22Rv1 (cell line): ENCODE data around the gene DCDC2B.
A peak's percentile ranks its signal among the peaks of the same experiment; 100 is the strongest.
"Not testable (repeated sequence)": the region's sequence is repeated elsewhere in the genome, so short reads cannot be mapped to it uniquely, and the experiment has no call there.

Experiments used
- H3K27ac ChIP-seq: fragments of 450-650 bp; 2 replicates; pipeline ENCODE4 v1.5.1; 2017
- ZFX ChIP-seq: fragments of 450-650 bp; IDR thresholded peaks from 2 replicates; pipeline ENCODE4 v1.6.1; 2017; ENCODE audit warnings: antibody characterized with exemption, borderline replicate concordance
- TF ChIP-seq, protein P1 (sequence below): fragments of 450-650 bp; IDR thresholded peaks from 2 replicates; pipeline ENCODE4 v1.5.1; 2017; ENCODE audit warnings: mild to moderate bottlenecking

Gene DCDC2B

DNA sequence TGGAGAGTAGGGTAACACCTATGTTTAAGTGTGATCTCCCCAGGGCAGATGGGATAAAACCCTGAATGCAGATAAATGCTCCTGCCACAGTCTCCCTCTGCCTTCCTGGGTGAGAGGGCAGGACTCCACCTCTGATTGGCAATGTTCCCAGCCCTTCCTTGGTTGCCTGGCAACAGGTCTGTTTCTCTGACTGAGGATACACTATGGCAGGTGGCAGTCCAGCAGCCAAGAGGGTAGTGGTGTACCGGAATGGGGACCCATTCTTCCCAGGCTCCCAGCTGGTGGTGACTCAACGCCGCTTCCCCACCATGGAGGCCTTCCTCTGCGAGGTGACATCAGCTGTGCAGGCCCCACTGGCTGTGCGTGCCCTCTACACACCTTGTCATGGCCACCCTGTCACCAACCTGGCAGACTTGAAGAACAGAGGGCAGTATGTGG lies at the start of gene DCDC2B:
Gene DCDC2B, plus strand, starts transcription at position 199 of the 438 bp plus-strand sequence. Its CDS starts 5 bp downstream, at position 204.
- TF ChIP-seq ZFX: no peak
- TF ChIP-seq, protein P1, sequence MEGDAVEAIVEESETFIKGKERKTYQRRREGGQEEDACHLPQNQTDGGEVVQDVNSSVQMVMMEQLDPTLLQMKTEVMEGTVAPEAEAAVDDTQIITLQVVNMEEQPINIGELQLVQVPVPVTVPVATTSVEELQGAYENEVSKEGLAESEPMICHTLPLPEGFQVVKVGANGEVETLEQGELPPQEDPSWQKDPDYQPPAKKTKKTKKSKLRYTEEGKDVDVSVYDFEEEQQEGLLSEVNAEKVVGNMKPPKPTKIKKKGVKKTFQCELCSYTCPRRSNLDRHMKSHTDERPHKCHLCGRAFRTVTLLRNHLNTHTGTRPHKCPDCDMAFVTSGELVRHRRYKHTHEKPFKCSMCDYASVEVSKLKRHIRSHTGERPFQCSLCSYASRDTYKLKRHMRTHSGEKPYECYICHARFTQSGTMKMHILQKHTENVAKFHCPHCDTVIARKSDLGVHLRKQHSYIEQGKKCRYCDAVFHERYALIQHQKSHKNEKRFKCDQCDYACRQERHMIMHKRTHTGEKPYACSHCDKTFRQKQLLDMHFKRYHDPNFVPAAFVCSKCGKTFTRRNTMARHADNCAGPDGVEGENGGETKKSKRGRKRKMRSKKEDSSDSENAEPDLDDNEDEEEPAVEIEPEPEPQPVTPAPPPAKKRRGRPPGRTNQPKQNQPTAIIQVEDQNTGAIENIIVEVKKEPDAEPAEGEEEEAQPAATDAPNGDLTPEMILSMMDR: no peak
- peak within 1 kb of the TSS; percentile 78 for H3K27ac ChIP-seq

DNA sequence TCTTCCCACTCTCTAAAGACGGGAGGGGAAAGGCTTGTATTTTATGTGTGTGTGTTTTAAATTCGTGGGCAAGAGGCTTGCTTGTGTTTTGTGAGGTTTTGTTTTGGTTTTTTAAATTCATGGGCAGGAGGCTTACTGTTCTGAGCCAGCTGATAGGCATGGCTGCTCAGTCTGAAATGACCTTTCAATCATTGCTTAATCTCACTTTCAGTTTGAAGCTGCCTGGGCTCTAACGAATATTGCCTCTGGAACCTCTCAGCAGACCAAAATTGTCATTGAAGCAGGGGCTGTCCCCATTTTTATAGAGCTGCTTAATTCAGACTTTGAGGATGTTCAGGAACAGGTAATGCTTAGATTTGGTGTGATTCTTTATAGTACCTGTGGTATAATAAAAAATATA lies 49.7 kb upstream of the DCDC2B start:
- TF ChIP-seq ZFX: no peak
- TF ChIP-seq, protein P1: no peak

DNA sequence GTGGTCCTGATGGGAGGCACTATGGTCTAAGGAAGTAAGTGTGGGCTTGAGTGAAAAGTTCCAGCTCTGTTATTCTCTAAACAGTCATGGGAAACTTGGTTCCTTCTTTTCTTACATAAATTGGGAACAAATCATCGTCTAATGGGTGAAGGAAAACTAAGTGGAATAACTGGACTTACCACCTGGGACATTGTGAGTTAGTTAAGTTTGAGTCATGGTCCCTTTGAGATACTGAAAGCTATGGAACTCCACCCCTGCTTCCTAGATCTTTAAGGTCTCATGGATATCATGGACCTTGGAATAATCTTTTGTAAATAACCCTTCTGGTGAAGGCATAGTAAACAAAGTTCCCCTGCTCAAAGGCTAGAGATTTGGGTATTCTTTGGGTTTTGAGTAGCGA lies 45.5 kb upstream of the DCDC2B start:
- no peak overlapping the region for H3K27ac ChIP-seq
- no peak for TF ChIP-seq ZFX
- TF ChIP-seq, protein P1: no peak

More for the DNA sequence above, 49.7 kb upstream of the DCDC2B start:
- H3K27ac ChIP-seq: no peak overlapping the region

DNA sequence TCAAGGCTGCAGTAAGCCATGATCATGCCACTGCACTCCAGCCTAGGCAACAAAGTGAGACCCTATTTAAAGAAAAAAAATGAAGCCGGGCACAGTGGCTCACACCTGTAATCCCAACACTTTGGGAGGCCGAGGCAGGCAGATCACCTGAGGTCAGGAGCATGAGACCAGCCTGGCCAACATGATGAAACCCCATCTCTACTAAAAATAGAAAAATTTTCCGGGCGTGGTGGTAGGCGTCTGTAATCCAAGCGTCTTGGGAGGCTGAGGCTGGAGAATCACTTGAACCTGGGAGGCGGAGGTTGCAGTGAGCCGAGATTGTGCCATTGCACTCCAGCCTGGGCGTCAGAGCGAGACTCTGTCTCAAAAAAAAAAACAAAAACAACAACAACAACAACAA lies 43.3 kb upstream of the DCDC2B start:
- H3K27ac ChIP-seq: not testable (repeated sequence)

DNA sequence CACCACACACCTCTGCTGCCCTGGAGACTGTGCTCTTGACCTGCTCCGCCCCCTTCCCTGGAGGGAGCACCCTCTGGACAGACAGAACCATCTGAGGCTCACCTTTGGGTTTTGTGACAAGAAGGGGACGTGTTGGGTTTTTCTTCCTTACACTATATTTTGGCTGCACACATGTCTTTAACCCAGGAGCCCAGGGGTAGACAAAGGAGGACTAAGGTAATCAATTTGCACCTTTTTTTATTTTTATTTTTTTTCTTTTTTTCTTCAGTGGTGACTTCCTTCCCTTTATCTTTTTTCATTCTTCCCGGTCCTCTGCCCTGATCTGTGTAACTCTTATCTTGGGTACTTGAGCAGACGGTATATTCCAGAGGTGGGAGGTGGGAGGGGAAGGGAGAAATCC lies 37.9 kb upstream of the DCDC2B start:
- no peak for TF ChIP-seq ZFX
- TF ChIP-seq, protein P1: no peak
- no peak overlapping the region for H3K27ac ChIP-seq

DNA sequence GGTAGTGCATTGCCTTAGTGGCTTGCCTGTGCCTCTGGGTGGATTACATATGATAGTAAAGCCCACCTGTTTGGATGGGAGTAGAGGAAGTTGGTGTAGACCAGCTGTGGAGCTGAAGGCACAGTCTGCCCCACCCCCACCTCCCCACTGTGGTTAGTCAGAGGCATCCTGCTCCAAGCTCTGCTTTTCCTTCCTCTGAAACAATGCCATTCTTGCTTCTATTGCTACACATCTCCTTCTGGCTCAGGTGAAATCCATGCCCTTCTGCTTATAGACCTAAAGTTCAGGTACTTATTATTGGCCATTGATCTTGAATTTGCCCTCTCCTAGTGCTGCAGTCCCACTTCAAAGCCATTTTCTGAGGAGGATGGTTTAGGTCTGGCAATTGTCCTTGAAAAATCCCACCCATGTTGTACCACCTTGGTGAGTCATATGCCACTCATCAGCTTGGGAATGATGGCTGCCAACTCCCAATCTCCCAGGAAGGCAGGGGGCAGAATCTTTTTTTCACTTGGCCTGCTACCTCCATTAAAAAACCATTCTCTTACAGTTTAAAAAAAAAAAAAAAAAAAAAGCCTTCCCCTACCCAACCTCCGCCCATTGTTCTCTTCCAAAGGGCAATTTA lies 36.2 kb upstream of the DCDC2B start:
- TF ChIP-seq, protein P1: no peak
- no peak for TF ChIP-seq ZFX
- no peak overlapping the region for H3K27ac ChIP-seq

DNA sequence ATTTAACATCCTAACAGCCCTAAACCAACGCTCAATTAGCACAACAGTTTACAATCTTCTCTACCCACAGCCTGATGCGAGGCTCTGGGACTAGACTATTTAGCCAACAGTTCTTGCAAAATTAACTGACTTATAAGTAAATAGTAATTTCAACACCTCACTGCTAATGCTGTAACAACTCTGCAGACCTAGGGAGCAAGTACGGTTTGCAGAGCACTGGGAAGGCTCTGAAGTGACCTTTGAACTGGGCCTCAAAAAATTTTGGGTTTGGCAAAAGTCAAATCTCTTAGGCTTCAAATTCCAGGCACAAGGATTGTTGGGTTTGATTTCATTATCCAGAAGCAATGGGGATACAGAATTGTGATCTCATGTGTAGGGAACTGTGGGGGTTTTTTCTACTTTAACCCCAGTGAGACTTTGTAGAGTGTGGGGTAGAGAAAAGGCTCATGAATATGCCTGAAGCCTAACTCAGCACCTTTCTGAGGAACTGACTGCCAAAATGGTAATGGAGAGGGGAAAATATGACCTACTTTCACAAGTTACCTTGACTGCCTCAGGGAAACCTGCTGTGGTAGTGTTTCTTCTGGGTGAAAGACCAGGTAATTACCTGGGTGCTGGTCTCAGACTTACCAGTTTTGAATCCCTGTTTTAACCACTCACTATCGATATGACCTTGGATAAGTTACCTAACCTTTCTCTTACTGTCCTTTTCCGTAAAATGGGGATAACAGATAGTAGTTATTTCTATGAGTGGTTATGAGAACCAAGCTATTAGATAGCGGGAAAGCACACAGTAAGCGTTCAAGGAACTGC lies 30.3 kb upstream of the DCDC2B start:
- H3K27ac ChIP-seq: peak overlapping the region; percentile 90
- TF ChIP-seq, protein P1: no peak
- no peak for TF ChIP-seq ZFX
